Epithelial cell of proximal tubule (primary cell): ENCODE measurements around the gene KCNK15. TPM values are rescaled to one million over a fixed set of nuclear protein-coding genes. Genes with fewer than 3 reads are reported as not detected.

Experiments used
- DNase-seq: peaks from one replicate; pipeline ENCODE4 v3.0.0-alpha.2; 2011; ENCODE audit warnings: low read depth
- H3K4me3 ChIP-seq: 2 replicates; pipeline ENCODE4 v1.5.1; 2011; ENCODE audit warnings: low read depth, mild to moderate bottlenecking, low read length
- CTCF ChIP-seq: conservative IDR thresholded peaks from 2 replicates; pipeline ENCODE4 v1.5.1; 2012; ENCODE audit warnings: low read depth, mild to moderate bottlenecking, low read length
- total RNA-seq: library from RNA; depleted of rRNA; stranded (reverse); fragments of >200 nt; gene quantifications from 2 replicates; pipeline ENCODE4 v1.2.3, GENCODE V29; 2015

The KCNK15 gene
- total RNA-seq, 1 donor from 2014 or later = not detected

GRCh38 chr20:44734938-44735337, 10.7 kb upstream of the KCNK15 start:
- TF ChIP-seq CTCF = peak; percentile 44
- H3K4me3 ChIP-seq = no peak overlapping the region
- no peak for DNase-seq

- TF ChIP-seq CTCF = no peak
- DNase-seq = no peak
- no peak overlapping the region for H3K4me3 ChIP-seq
Observed at GRCh38 chr20:44735816-44736169, 9.9 kb upstream of the KCNK15 start.

GRCh38 chr20:44736170-44737021, 9.3 kb upstream of the KCNK15 start:
- TF ChIP-seq CTCF = peak; percentile 16
- DNase-seq = no peak
- no peak overlapping the region for H3K4me3 ChIP-seq

GRCh38 chr20:44737116-44737515, 8.5 kb upstream of the KCNK15 start:
- no peak for DNase-seq
- no peak for TF ChIP-seq CTCF

GRCh38 chr20:44738813-44739477, 6.7 kb upstream of the KCNK15 start:
- DNase-seq = no peak
- TF ChIP-seq CTCF = no peak
- no peak overlapping the region for H3K4me3 ChIP-seq

More at GRCh38 chr20:44737116-44737515, 8.5 kb upstream of the KCNK15 start:
- H3K4me3 ChIP-seq = no peak overlapping the region

GRCh38 chr20:44739942-44740341, 5.7 kb upstream of the KCNK15 start:
- no peak overlapping the region for H3K4me3 ChIP-seq
- TF ChIP-seq CTCF = no peak
- no peak for DNase-seq
